Kidney capillary endothelial cell (primary cell): ENCODE results near the gene BBX.

ENCODE experiments used
- DNase-seq: peaks from one replicate; pipeline ENCODE4 v3.0.0-alpha.2; 2018; ENCODE audit warnings: low spot score

The BBX gene

DNA sequence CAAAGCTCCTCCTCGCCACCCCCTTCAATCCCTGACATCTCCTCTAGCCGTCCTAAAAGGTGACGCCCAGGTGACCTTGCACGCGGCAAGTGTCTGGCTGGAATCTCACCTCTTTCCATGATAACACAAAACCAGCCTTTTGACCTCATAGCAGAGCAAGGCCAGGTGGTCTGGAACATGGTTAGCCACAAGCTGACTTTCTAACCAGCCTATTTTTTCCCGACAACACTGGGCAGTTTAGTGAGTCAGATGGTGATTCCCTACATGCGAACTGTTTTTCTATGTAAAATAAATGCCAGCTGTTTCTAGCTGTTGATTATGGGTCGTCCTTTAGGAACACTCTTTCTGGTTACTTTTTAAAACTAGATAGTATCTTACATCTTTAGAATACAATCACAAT is 325.0 kb downstream of the BBX start:
- no peak for DNase-seq

DNA sequence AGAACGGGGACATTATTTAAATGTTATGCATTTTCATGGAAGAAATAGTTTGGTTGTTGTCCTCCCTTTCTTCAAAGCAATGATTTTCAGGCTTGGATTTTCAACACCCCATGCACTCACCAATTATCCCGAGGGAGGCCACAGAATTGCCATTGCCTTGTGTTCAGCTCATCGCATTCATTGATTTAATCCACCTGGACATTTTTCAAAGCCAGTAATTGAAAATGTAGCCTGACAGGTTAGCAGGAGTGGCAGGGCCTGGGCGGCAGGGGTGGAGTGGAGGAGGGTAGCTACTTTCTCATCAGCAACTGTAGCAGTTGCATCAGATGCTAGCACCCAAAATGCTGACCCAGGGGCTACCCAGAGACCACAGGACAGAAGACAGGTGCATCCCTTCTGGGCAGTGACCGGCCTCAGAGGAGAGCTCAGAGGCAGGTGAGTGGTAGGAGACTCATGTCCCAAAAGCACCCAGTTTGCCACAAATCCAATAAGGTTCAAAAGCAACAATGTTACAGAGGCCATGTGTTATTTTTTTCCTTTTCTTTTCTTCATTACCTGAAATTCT is 325.7 kb downstream of the BBX start:
- DNase-seq = no peak

DNA sequence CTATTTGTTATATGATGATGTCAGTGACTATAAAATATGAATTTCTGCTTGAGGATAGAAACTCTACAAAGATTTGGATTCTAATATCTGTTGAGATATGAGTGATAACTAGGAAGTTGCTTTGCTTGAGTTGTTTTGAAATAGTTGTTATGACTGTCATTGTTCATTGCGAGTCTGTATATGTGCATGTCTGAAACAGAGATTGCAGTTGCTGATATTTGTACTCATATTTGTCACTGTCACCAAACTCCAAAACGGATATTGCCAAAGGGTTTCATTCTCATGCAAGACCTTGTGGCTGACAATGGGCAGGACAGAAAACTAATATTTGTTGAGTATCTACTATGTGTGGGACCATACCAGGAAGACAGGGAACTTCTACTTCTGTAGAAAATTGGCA is 327.9 kb downstream of the BBX start:
- DNase-seq = no peak

DNA sequence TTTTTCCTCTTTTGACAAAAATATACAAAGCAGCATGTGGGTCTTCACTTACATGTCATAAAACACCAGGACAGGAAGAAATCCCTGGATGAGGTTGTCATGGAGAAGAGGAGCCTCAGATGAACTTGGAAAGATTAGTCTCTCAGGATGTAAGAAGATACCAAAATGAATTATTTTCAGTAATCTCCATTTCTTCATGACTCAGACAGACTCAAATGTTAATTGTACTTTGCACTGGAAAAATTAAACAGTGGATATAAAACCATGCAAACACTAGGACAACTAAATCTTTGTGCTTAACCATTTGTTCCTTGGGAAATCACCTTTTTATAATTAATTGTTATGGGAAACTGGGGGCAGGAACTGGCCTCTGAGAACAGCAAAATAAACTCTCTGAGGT is 331.1 kb downstream of the BBX start:
- DNase-seq = no peak

DNA sequence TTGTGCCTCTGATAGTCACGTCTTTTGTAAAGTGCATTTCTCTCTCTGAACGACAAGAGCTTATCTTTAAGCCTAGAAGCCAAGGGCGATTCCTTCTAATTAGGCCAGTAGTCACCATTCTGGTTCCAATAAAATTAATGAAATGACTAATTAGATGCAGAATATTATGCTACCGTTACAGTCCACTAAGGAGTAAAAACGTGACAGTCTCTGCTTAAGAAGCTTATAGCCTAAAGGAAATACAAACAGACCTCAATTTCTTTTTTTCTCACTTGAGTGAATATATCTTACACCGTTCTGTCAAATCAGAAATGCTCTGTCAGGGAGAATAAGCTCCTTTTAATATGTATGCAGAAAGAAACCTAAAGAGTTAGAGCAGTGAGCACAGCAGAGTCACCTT is 332.0 kb downstream of the BBX start:
- no peak for DNase-seq

DNA sequence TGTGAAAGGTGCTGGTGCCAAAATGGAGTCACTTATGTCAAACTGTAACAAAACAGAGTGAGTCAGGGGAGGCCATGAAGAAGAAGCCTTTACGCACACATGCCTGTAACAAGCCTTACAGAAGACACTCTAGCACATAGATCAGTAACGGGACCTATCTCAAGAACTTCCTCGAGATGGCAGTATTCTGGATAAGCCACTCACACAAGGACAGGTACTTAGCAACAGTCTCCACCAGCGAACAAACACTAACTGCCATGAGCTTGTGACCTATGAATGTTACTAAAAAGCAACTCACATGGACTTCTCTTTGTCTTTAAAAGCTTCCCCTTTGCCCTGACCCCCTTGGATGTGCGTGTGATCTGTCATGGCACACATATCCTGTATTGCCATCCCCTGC is 332.9 kb downstream of the BBX start:
- no peak for DNase-seq

DNA sequence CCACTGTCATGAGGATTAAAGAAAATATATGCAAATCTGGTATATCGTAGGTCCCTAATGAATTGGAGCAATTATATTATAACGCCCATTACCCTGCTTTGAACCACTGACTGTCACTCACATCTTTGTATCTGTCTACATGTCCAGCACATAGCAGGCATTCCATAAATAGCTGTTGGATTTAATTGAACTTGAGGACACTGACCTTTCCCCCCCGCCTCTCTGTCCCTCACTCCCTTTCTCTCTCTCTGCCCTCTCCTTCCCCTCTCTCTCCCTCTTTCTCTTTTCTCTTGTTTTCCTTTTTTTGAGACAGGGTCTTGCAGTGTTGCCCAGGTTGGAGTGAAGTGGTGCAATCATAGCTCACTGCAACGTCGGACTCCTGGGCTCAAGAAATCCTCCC is 335.1 kb downstream of the BBX start:
- DNase-seq = no peak

DNA sequence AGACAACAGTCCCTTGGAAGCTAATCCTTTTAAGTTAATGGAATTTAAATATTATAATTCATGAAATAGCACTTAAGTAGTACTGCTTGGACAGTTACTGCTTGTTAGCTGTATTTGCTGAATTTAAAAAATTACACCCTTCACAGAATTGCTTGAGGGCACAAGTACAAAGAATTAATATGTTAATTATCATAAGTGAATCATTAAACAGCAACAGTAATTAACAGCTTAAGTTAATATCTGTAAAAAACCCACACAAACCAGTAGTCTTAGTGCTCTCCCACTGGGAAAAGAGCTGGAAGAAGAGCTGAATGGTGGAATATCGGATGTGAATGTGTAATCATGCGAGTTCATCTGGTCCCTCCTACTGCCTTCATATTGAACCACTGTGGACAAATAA is 336.1 kb downstream of the BBX start:
- DNase-seq = no peak
